HepG2 (cell line): ENCODE results near the gene CAVIN1. TPM values are rescaled to one million over a fixed set of nuclear protein-coding genes. Genes with fewer than 3 reads are reported as not detected.

Experiments
- BRD4 ChIP-seq: sonication (generic); formaldehyde crosslinking; IDR thresholded peaks from 2 replicates; pipeline ENCODE4 v1.4.0; 2020; ENCODE audit warnings: missing genetic modification reagents
- CERS6 ChIP-seq: sonication (generic); formaldehyde crosslinking; IDR thresholded peaks from 2 replicates; pipeline ENCODE4 v1.5.0; 2020; ENCODE audit warnings: missing genetic modification reagents
- ERF ChIP-seq: IDR thresholded peaks from 2 replicates; pipeline ENCODE4 v1.6.1; 2018; ENCODE audit warnings: missing biosample characterization, missing genetic modification reagents
- FOXC1 ChIP-seq: sonication (generic); formaldehyde crosslinking; IDR thresholded peaks from 2 replicates; pipeline ENCODE4 v1.8.0; 2022; ENCODE audit warnings: mild to moderate bottlenecking, missing genetic modification reagents, borderline replicate concordance
- IKZF4 ChIP-seq: sonication (generic); formaldehyde crosslinking; IDR thresholded peaks from 2 replicates; pipeline ENCODE4 v1.5.1; 2020; ENCODE audit warnings: borderline replicate concordance, mild to moderate bottlenecking, low read depth, missing genetic modification reagents; ENCODE audit errors: not compliant biosample characterization
- MED1 ChIP-seq: sonication (generic); formaldehyde crosslinking; IDR thresholded peaks from 2 replicates; pipeline ENCODE4 v1.4.0; 2020; ENCODE audit warnings: missing genetic modification reagents
- MTA3 ChIP-seq: sonication (generic); formaldehyde crosslinking; IDR thresholded peaks from 2 replicates; pipeline ENCODE4 v1.4.0; 2020; ENCODE audit warnings: missing genetic modification reagents
- MTF2 ChIP-seq: sonication (generic); formaldehyde crosslinking; IDR thresholded peaks from 2 replicates; pipeline ENCODE4 v1.5.0; 2020; ENCODE audit warnings: missing genetic modification reagents, borderline replicate concordance
- NR2F6 ChIP-seq, 2 experiments: IDR thresholded peaks; 2 replicates each; pipeline ENCODE4 v1.6.1; 2016; ENCODE audit warnings: antibody characterized with exemption in 1 of 2, mild to moderate bottlenecking in 1 of 2
- PATZ1 ChIP-seq: sonication (generic); formaldehyde crosslinking; IDR thresholded peaks from 2 replicates; pipeline ENCODE4 v1.4.0; 2020; ENCODE audit warnings: missing genetic modification reagents
- PHF21A ChIP-seq: sonication (generic); formaldehyde crosslinking; IDR thresholded peaks from 2 replicates; pipeline ENCODE4 v1.5.0; 2020; ENCODE audit warnings: mild to moderate bottlenecking, missing genetic modification reagents
- SIX4 ChIP-seq: sonication (generic); formaldehyde crosslinking; IDR thresholded peaks from 2 replicates; pipeline ENCODE4 v1.4.0; 2020; ENCODE audit warnings: missing genetic modification reagents
- SP140L ChIP-seq: sonication (generic); formaldehyde crosslinking; IDR thresholded peaks from 2 replicates; pipeline ENCODE4 v1.4.0; 2020; ENCODE audit warnings: missing genetic modification reagents, borderline replicate concordance
- TBX3 ChIP-seq: fragments of 450-650 bp; IDR thresholded peaks from 2 replicates; pipeline ENCODE4 v1.6.1; 2017; ENCODE audit warnings: antibody characterized with exemption, mild to moderate bottlenecking, inconsistent platforms, borderline replicate concordance
- TSC22D2 ChIP-seq: sonication (generic); formaldehyde crosslinking; IDR thresholded peaks from 2 replicates; pipeline ENCODE4 v1.5.1; 2020; ENCODE audit warnings: missing genetic modification reagents, mild to moderate bottlenecking, borderline replicate concordance
- ZNF224 ChIP-seq: sonication (generic); formaldehyde crosslinking; IDR thresholded peaks from 2 replicates; pipeline ENCODE4 v1.5.0; 2020; ENCODE audit warnings: mild to moderate bottlenecking, missing genetic modification reagents
- ZNF230 ChIP-seq: sonication (generic); formaldehyde crosslinking; IDR thresholded peaks from 2 replicates; pipeline ENCODE4 v1.4.0; 2020; ENCODE audit warnings: mild to moderate bottlenecking, missing genetic modification reagents
- ZNF572 ChIP-seq: sonication (generic); formaldehyde crosslinking; IDR thresholded peaks from 2 replicates; pipeline ENCODE4 v1.5.1; 2020; ENCODE audit warnings: mild to moderate bottlenecking, missing genetic modification reagents
- ZNF597 ChIP-seq: sonication (generic); formaldehyde crosslinking; IDR thresholded peaks from 2 replicates; pipeline ENCODE4 v1.5.0; 2020; ENCODE audit warnings: missing genetic modification reagents
- ZNF687 ChIP-seq: sonication (generic); formaldehyde crosslinking; IDR thresholded peaks from 2 replicates; pipeline ENCODE4 v1.5.1; 2020; ENCODE audit warnings: mild to moderate bottlenecking, missing genetic modification reagents, moderate library complexity
- ZNF713 ChIP-seq: sonication (generic); formaldehyde crosslinking; IDR thresholded peaks from 2 replicates; pipeline ENCODE4 v1.4.0; 2020; ENCODE audit warnings: mild to moderate bottlenecking, missing genetic modification reagents
- polyA plus RNA-seq, 8 experiments: library from polyadenylated mRNA; depleted of rRNA in 3 of 8; stranded (reverse) in 7 of 8; unstranded in 1 of 8; fragments of >200 nt; fragmentation: Illumina TruSeq in 4 of 8; extraction: Trizol in 4 of 8; gene quantifications; 2 replicates each; pipeline versions ENCODE4 v1.2.1 to v1.2.3, GENCODE V29; 2011 to 2016; ENCODE audit warnings: low read depth in 4 of 8, missing spikeins in 1 of 8, mixed read lengths in 1 of 8; ENCODE audit not compliant: insufficient read depth in 1 of 8
- total RNA-seq, 5 experiments: library from RNA; depleted of rRNA; stranded (reverse); fragments of >200 nt; fragmentation: Illumina TruSeq; extraction: Trizol; gene quantifications; 2 replicates each; pipeline ENCODE4 v1.2.3, GENCODE V29; 2016; ENCODE audit warnings: low read depth in 1 of 5

Gene CAVIN1
- total and polyA plus RNA-seq, 2 of the 13 experiments (the other 11 are each of a cell fraction or from before 2014, with no cell fraction given) = 15.9 to 25.5 TPM

- TF ChIP-seq ZNF687 (peak; percentile 89), SIX4 (0 out of 2 replicates have a peak, but pooled peaks have one; percentile 15), PHF21A (CRISPR knock-in tag) (peak; percentile 85), NR2F6 (IDR thresholded peaks at IDR 0.05) (no peak), NR2F6 (CRISPR knock-in tag; IDR thresholded peaks at IDR 0.05) (peak; percentile 46; the same call in 1 of the 2 replicates), SP140L (CRISPR knock-in tag) (no peak), BRD4 (peak; percentile 66; the same call in 1 of the 2 replicates), ZNF572 (CRISPR knock-in tag) (peak; percentile 89; the same call in 1 of the 2 replicates), TSC22D2 (CRISPR knock-in tag) (no peak; the same call in 1 of the 2 replicates), IKZF4 (CRISPR knock-in tag) (no peak), ZNF224 (CRISPR knock-in tag) (peak; percentile 87), MTA3 (CRISPR knock-in tag) (no peak), MED1 (CRISPR knock-in tag) (peak; percentile 31; the same call in 1 of the 2 replicates), ZNF230 (CRISPR knock-in tag) (peak; percentile 61; the same call in 1 of the 2 replicates), MTF2 (CRISPR knock-in tag) (0 out of 2 replicates have a peak, but pooled peaks have one; percentile 28), ZNF713 (CRISPR knock-in tag) (0 out of 2 replicates have a peak, but pooled peaks have one; percentile 20), FOXC1 (CRISPR knock-in tag) (peak; percentile 90), ERF (0 out of 2 replicates have a peak, but pooled peaks have one; percentile 55), ZNF597 (CRISPR knock-in tag) (no peak), CERS6 (CRISPR knock-in tag) (0 out of 2 replicates have a peak, but pooled peaks have one; percentile 41), TBX3 (no peak), PATZ1 (peak; percentile 95)
Observed at GRCh38 chr17:42422958-42423712, at the start of gene CAVIN1 (continued).
